MCF 10A (cell line): Measurements from ENCODE around the gene TSPYL1. TPM values are rescaled to one million over a fixed set of nuclear protein-coding genes. Genes with fewer than 3 reads are reported as not detected.
A peak's percentile ranks its signal among the peaks of the same experiment; 100 is the strongest.

Experiments
- BruUV-seq: library from RNA; stranded (reverse); fragments of 400-500 nt; replicated peaks from 2 replicates; lab custom pipeline; 2021; lab: Mats Ljungman, UMichigan
- CTCF ChIA-PET: fragments of 300-600 bp; sonication (Branson Sonifier 250); formaldehyde crosslinking; extraction: SDS; loops from one replicate; lab custom pipeline; 2021; ENCODE audit warnings: antibody characterized with exemption, inconsistent platforms; lab: Yijun Ruan, JAX
- POLR2A ChIA-PET: fragments of 300-600, 350-650 bp; sonication (Branson Sonifier 250); formaldehyde crosslinking; extraction: SDS; loops from one replicate; lab custom pipeline; 2020; ENCODE audit warnings: antibody characterized with exemption, inconsistent platforms; lab: Yijun Ruan, JAX
- DNase-seq: peaks from one replicate; pipeline ENCODE4 v3.0.0-alpha.2; 2018; ENCODE audit not compliant: unreplicated experiment
- H3K27ac Mint-ChIP-seq: one replicate; pipeline ENCODE4 v1.8.0; 2022; ENCODE audit warnings: mild to moderate bottlenecking, low read depth, mixed read lengths; ENCODE audit not compliant: unreplicated experiment
- H3K27me3 Mint-ChIP-seq: one replicate; pipeline ENCODE4 v1.8.0; 2022; ENCODE audit warnings: mixed read lengths; ENCODE audit not compliant: insufficient read depth, unreplicated experiment
- H3K36me3 Mint-ChIP-seq: one replicate; pipeline ENCODE4 v1.8.0; 2022; ENCODE audit warnings: mild to moderate bottlenecking, moderate library complexity, mixed read lengths; ENCODE audit not compliant: insufficient read depth, unreplicated experiment
- H3K4me1 Mint-ChIP-seq: one replicate; pipeline ENCODE4 v1.8.0; 2022; ENCODE audit warnings: mixed read lengths; ENCODE audit not compliant: insufficient read depth, unreplicated experiment
- H3K4me3 Mint-ChIP-seq: one replicate; pipeline ENCODE4 v1.8.0; 2022; ENCODE audit warnings: mild to moderate bottlenecking, moderate library complexity, mixed read lengths; ENCODE audit not compliant: unreplicated experiment
- H3K9me3 Mint-ChIP-seq: one replicate; pipeline ENCODE4 v1.8.0; 2022; ENCODE audit warnings: mixed read lengths; ENCODE audit not compliant: unreplicated experiment
- intact Hi-C: fragments of 100-400 bp; cut with micrococcal nuclease; formaldehyde crosslinking; loops from 2 replicates; pipeline ENCODE4 v1.14.1; 2022
- total RNA-seq: library from RNA; stranded (reverse); gene quantifications from 2 replicates; pipeline ENCODE4 v1.2.3, GENCODE V29; 2022
- TF ChIP-seq, protein P1 (sequence below): fragments of 200-600 bp; IDR thresholded peaks from one replicate; pipeline ENCODE4 v1.8.0; 2022; ENCODE audit warnings: antibody characterized with exemption, mild to moderate bottlenecking; ENCODE audit not compliant: unreplicated experiment

TSPYL1 gene
- total RNA-seq, 1 experiment from 2014 or later, result 67.4 TPM

DNA sequence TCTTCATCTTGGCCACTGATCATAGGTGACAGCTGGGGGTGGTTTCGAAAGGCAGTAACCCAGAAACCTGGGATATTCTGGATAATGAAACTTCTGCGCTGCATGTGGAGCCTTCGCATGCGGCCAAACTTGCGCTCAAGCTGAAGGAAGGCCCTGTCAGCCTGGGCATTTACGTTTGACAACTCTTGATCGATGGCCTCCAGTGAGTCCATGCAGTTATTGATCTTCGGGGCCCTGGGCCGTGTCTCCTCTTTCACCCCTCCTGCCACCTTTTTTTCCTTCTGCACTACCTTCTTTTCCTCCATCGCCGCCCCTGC lies 26.6 kb downstream of the TSPYL1 start:
- TF ChIP-seq, protein P1, sequence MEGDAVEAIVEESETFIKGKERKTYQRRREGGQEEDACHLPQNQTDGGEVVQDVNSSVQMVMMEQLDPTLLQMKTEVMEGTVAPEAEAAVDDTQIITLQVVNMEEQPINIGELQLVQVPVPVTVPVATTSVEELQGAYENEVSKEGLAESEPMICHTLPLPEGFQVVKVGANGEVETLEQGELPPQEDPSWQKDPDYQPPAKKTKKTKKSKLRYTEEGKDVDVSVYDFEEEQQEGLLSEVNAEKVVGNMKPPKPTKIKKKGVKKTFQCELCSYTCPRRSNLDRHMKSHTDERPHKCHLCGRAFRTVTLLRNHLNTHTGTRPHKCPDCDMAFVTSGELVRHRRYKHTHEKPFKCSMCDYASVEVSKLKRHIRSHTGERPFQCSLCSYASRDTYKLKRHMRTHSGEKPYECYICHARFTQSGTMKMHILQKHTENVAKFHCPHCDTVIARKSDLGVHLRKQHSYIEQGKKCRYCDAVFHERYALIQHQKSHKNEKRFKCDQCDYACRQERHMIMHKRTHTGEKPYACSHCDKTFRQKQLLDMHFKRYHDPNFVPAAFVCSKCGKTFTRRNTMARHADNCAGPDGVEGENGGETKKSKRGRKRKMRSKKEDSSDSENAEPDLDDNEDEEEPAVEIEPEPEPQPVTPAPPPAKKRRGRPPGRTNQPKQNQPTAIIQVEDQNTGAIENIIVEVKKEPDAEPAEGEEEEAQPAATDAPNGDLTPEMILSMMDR, result no peak
- no peaks in the 10 kb centered on the region for H3K9me3 Mint-ChIP-seq
- no peak overlapping the region for H3K27ac Mint-ChIP-seq
- DNase-seq, result no peak
- intact Hi-C loops, result no loop called here
- ChIA-PET POLR2A (interaction anchor here (0.6 to 6.0 kb wide), 14 partner anchors 11 to 318 kb away, joined by 3 to 69 read pairs (median 8); partner anchors contain the start of genes CALHM5, NT5DC1, RWDD1 and TSPYL1), CTCF (interaction anchor here (1.1 to 2.0 kb wide), 4 partner anchors 16 to 85 kb away, joined by 3 to 12 read pairs (median 5); no protein-coding TSS in a partner anchor)
- no peaks in the 10 kb centered on the region for H3K27me3 Mint-ChIP-seq
- H3K36me3 Mint-ChIP-seq, result peaks cover 9% of the 10 kb centered on the region
- no TSS peak for BruUV-seq
- no peak overlapping the region for H3K4me3 Mint-ChIP-seq
- peaks cover 22% of the 10 kb centered on the region for H3K4me1 Mint-ChIP-seq

DNA sequence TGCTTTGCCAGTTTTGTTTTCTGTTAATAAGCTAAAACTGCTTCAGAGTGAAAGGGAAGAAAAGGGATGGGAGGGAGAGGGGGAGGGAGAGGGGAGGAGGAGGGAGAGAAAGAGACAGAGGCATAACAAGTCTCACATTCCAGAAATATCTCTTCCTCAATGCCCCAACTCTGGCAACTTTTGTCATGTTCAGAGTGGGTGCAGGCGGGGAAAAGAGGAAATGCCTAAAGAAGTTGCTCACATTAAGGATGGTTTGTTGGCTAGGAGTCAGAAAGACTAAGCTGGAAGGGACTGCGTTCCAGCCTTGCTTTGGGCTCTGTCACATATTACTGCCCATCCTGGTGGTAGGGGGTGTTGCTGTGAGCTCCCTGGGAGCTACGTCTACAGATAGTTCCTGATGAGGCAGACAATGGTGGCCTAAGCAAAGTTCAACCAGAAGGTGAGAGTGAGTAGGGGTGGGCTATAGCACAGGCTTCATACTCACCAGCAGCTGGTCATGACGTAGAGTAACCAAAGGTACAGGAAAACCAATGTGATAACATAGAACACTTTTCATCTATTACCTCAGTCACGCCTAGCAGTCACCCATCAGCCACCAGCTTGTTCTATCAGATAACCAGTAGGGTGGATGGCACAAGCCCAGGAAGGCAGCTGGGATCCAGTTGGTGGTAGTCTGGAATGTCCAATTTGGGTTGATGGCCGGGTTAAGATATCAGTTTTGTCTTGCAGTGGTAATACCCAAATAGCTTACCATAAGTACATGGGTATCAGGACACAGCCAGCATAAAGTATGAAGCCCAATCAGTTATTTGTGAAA lies 28.0 kb downstream of the TSPYL1 start:
- intact Hi-C loops, result no loop called here
- Mint-ChIP-seq H3K4me1 (peaks cover 22% of the 10 kb centered on the region), H3K36me3 (peaks cover 9% of the 10 kb centered on the region), H3K9me3 (no peaks in the 10 kb centered on the region), H3K27me3 (no peaks in the 10 kb centered on the region), H3K27ac (peak overlapping the region; percentile 21), H3K4me3 (no peak overlapping the region)
- DNase-seq, result peak; percentile 42
- ChIA-PET POLR2A (interaction anchor here (0.6 to 6.0 kb wide), 6 partner anchors 10 to 191 kb away, joined by 3 to 69 read pairs (median 11); partner anchors contain the start of genes FRK, NT5DC1 and TSPYL1), CTCF (interaction anchor here (0.5 to 2.6 kb wide), 13 partner anchors 9 to 527 kb away, joined by 3 to 13 read pairs (median 4); partner anchors contain the start of gene TSPYL1)
- TF ChIP-seq, protein P1, result no peak
- no TSS peak for BruUV-seq

DNA sequence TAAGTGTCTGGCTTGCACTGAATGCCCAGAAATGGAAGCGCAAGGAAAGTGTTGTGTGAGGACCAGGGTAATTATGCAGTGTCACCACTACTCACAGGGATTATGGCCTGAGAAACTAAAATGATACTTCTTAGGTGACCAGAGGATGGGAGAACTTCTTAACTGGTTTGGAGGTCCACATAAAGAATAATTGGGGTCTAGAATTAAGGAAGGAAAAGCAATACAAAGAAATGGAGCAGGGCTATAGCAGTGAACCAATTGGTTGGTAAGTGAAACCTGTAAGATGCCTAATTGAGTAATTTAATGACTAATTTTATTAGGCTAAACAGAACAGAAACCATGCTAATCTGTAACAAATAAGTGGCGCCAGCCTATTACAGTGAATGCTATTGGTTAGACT lies 31.2 kb downstream of the TSPYL1 start:
- Mint-ChIP-seq H3K4me3 (no peak overlapping the region), H3K27ac (no peak overlapping the region), H3K9me3 (no peaks in the 10 kb centered on the region), H3K4me1 (peaks cover 22% of the 10 kb centered on the region), H3K36me3 (peaks cover 15% of the 10 kb centered on the region), H3K27me3 (no peaks in the 10 kb centered on the region)
- no peak for DNase-seq
- TF ChIP-seq, protein P1, result no peak
- ChIA-PET CTCF (interaction anchor here (1.0 to 1.3 kb wide), 3 partner anchors 21 to 316 kb away, joined by 3 read pairs; partner anchors contain the start of gene CALHM5), POLR2A (interaction anchor here (1.6 kb wide), 1 partner anchor 263 kb away, joined by 3 read pairs; the partner anchor contains the start of gene CALHM5)
- BruUV-seq, result no TSS peak
- intact Hi-C loops, result no loop called here

DNA sequence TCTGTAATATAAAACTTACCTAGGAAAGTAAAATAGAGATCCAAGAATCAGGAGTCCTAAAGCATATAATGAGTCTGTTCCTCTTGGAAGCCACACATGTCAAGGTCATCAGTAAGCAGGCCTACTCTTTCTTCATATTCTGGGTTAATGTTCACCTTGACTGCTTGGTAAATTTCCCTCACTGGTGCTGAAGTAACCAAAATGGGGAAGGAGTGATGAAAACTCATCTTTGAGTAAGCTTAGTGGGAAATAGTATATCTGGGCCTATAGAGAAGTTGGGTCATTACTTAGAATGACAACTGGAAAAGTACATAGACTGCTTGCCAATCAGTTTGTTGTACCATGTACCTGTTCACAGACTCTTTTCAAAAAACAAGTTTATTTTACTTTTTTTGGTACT lies 32.4 kb downstream of the TSPYL1 start:
- TF ChIP-seq, protein P1, result no peak
- no TSS peak for BruUV-seq

More for the DNA sequence above, 32.4 kb downstream of the TSPYL1 start:
- no peak overlapping the region for H3K27ac Mint-ChIP-seq
- ChIA-PET POLR2A (interaction anchor here (0.6 to 1.3 kb wide), 3 partner anchors 30 to 146 kb away, joined by 3 to 4 read pairs (median 3); partner anchors contain the start of gene NT5DC1), CTCF (interaction anchor here (0.7 to 1.0 kb wide), 3 partner anchors 21 to 318 kb away, joined by 3 read pairs; partner anchors contain the start of gene CALHM5)
- H3K4me3 Mint-ChIP-seq, result no peak overlapping the region
- H3K27me3 Mint-ChIP-seq, result no peaks in the 10 kb centered on the region
- H3K4me1 Mint-ChIP-seq, result peaks cover 22% of the 10 kb centered on the region
- intact Hi-C loops, result no loop called here
- H3K9me3 Mint-ChIP-seq, result no peaks in the 10 kb centered on the region
- DNase-seq, result no peak
- H3K36me3 Mint-ChIP-seq, result peaks cover 16% of the 10 kb centered on the region
